ENCODE results near the gene KCNC3.
"Not testable (repeated sequence)": the region's sequence is repeated elsewhere in the genome, so short reads cannot be mapped to it uniquely, and the experiment has no call there.

Gene KCNC3

DNA sequence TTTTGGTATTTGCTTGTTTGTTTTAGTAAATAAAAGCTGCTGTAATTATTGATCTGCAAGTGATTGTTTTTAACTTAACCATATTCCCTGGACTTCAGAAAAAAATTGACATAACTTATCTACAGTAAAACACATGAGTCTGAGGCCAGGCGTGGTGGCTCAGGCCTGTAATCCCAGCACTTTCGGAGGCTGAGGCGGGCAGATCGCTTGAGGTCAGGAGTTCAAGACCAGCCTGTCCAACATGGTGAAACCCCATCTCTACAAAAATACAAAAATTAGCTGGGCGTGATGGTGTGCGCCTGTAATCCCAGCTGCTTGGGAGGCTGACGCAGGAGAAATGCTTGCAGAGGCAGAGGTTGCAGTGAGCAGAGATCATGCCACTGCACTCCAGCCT, 24.3 kb upstream of the KCNC3 start:
- not testable (repeated sequence) for DNase-seq

DNA sequence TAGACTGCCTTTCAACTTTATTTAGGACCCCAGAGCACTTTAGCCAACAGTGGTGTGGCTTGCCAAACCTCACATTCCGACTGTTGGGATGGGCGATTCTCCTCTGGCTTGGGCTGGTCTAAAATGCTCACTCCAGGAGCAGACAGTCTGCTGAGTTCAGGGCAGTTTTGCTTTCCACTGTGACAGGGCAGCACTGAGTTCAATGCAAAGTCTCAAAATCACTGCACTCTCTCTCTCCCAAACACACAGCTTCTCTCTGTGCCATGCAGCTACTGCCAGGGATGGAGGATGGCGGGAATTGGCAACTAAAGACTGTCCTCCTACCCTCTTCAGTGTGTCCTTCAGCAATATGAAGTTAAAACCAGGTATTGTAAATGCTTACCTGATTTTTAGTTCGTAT, 23.1 kb upstream of the KCNC3 start:
- DNase-seq: no peak

DNA sequence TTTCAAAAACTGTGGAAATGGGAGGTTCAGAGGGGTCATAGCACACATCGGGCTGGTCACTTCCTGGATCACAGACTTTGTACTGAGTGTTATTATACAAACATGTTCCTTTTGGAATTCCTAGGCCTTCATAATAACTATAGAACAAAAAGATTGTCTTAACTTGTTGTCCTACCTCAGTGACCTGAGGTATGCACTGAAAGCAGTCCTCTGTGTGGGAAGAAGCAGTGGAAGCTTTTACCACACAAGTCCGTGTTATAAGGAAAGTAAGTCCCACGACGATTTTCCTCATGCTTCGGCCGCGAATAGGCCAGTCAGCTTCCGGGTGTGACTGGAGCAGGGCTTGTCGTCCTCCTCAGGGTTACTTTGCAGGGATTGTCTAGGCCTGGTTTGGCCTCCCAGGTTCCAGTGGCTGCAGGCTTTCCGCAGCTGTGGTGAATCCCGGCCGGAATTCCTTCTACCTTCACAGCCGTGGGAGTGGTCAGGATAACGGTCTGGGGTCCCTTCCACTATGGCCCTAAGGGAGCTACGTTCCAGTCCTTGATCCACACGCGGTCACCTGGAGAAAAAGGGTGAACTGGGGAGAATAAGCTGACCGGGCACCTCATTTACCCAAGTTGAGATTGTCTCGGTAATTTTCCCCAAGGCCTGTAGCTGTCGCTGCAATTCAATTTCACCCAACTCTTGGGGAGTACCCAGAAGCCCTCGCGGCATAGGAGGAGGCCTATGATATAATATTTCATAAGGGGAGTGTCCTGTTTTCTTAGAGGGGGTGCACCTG, 20.3 kb upstream of the KCNC3 start:
- no peak for DNase-seq

DNA sequence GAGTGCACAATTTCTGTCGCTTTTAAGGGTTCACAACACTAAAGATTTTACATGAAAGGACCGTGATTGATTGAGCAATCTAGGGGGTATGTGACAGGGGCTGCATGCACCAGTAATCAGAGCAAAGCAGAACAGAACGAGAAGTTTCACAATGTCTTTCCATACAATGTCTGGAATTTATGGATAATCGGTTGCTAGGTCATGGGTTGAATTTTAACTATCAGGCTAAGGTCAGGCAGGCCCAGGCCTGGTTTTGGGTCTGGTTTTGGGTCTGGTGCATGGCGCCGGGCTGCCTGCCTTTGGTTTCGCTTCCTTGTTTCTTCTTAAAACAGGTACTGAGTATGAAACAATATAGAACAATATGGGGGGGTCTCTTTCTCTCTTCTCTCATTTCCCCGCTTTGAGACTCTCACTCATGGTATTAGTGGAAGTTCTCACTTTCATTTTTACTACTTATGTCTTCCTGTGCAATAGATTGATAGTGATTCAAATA, 18.0 kb upstream of the KCNC3 start:
- DNase-seq: not testable (repeated sequence)

DNA sequence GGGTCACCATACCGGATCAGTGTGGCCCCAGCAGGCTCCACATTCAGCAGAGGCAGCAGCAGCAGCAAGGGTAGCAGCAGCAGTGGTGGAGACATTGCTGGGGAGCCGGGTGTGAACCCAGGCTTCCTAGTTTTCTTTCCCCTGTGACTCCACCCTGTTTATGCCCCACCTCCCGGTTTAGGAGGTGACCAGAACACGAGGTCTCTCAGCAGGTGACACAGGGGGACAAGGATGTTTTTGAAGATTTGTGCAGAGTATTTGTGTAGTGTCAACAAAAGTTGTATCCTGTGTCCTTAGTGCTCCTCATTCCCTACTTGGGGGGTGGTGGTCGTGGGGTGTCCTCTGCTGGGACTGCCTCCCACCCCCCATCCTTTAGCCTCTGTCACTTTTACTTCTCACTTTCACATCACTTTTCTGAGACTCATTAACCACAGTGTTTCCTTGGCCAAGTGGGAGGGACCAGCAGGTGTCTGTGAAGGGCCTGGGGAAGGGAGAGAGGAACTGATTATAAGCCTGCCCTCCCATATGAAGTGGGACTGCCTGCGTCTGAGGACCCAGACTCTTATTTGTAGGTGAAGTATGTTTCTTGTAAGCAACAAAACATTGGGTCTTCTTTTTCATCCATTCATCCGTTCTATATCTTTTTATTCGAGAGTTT, 15.6 kb upstream of the KCNC3 start:
- DNase-seq: no peak

DNA sequence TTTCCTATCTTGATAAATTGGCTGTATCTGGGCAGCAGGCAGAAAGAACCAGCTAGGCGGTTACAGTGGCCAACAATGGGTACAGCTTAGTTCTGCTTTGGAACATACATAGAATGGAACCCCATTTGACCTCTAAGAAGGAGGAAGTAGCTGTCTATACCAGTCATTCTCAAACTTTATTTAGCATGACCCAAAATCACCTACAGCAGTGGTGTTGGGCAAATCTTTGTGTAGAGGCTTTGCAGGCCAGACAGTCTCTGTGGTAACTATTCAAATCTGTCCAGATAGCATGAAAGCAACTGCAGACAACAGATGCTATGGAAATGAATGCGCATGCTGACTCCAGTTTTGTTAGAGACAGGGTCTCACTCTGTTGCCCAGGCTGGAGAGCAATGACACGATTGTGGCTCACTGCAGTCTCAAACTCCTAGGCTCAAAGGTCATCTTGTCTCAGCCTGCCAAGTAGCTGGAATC, 12.0 kb upstream of the KCNC3 start:
- no peak for DNase-seq

DNA sequence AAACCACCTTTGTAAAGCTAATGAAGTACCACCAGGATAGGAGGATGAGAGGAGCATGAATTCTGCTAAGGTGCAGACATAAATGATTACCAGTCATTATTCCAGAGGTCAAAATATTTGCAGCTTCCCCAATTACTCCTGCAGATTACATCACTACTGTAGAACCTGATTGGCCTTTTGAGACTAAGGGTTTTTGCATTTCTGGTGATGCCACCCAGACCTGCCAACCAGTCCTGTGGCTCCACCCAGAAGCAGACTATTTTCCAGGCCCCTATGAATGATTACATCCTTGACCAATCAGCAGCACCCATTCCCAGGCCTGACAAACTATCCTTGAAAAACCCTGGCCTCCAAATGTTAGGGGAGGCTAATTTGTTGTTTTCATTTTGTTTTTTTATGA, 11.2 kb upstream of the KCNC3 start:
- DNase-seq: no peak

DNA sequence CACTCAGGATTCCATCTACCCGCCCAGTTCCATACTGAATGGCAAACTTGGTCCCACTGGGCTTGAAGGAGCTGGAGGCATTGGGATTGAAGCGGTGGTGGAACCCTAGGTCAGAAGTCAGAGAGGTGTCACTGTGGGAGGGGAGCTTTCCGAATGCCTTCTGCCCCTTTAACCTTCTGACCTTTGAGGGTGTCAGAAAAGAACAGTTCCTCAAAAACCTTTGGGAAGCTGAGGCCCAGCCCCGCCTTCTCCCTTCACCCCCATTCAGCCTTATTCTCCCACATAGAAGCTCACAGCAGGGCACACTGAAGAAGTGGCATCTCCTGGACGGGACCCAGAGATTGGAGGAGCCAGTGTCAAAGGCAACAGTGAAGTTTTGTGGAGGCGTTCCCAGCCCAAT, 7.9 kb upstream of the KCNC3 start:
- DNase-seq: not testable (repeated sequence)

DNA sequence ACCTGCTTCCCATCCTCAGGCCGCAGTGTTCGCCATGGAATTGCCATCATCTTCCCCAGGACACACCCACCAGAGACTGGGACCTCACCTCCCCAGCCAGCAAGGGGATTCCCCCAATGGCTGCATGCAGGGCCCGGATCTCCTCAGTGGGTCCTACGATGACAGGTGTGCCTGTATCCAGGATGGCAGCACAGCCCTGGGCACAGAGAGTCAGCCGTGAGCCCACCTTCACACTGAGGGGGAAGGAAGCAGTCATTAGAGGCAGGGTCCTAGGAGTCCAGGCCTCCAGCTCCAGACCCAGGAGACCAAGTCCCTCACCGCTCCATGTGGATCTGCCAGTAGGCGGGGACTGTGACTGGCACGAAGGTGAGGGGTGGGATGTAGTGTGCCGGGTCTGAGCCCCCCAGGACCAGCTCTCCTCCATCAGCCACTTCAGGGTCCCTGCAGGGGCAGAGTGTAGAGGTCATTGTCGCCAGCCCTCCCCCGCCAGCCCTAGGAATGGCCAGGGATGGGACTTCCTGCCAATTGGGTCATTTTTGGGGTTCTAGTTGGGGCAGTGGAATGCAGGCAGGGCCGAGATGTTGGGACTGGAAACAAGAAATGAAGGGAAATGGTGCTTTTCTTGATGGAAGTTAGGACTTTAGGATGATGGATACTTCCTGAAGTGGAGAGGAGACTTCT, 5.7 kb upstream of the KCNC3 start:
- DNase-seq: no peak

DNA sequence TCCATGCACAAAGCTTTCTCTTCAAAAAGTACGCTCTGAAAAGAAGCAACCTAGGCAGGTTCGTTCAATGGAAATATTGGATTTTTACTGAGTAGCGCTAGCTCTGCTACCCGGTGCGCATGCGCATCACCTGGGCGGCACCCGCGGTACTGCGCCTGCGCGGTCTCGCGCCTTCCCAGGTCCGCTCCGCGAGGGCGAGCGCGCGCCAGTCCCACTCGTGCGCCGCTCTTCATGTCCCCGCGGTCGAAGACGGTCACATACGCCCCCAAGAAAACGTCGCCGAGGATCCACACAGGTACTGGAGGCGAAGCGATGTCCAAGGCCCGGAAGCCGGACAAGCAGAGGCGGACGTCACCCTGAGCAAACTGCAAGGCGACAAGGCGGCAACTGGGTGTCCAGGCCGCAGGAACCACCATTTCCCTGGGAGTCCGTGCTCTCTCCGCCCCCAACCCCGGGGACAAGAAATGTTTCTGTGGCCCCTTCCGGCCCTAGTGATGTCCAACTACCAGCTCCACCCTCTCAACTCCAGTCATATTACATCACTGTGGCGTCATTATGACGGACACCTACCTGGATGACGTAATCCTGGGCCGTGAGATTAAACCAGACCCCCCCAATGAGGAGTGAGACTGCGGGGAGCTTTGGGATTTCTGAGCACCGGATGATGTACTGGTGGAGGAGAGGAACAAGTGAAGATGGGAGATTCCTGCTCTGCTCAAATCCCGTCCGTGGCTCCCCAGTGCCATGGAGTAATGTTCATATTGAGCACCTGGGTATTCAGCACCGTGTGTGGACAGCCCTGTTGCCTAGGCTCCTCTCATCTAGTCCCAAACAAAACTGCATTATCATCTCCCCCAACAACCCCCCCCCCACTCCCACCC, 4.8 kb upstream of the KCNC3 start:
- no peak for DNase-seq

DNA sequence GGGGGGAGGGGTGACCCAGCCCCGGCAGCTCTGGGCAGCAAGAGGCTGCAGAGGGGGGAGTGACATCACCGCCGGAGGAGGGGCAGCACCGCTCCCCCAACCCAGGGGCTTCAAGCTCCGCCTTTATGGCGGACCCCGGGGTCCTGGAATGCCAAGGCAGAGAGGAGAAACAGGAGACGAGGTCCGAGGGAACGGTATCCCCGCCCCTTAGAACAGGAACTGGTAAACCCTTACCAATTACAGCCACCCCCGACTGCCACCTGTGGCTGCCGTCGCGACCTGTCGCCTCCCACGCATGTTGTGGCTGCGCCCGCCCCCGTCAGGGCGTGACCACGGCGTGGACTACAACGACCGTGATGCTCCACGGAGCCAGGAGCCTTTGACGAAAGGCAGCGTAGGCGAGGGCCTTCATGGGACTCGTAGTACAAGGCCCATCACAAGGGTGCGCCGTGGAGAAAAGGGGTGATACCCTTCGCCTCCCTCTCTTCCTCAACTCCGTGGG, 4.1 kb upstream of the KCNC3 start:
- no peak for DNase-seq

DNA sequence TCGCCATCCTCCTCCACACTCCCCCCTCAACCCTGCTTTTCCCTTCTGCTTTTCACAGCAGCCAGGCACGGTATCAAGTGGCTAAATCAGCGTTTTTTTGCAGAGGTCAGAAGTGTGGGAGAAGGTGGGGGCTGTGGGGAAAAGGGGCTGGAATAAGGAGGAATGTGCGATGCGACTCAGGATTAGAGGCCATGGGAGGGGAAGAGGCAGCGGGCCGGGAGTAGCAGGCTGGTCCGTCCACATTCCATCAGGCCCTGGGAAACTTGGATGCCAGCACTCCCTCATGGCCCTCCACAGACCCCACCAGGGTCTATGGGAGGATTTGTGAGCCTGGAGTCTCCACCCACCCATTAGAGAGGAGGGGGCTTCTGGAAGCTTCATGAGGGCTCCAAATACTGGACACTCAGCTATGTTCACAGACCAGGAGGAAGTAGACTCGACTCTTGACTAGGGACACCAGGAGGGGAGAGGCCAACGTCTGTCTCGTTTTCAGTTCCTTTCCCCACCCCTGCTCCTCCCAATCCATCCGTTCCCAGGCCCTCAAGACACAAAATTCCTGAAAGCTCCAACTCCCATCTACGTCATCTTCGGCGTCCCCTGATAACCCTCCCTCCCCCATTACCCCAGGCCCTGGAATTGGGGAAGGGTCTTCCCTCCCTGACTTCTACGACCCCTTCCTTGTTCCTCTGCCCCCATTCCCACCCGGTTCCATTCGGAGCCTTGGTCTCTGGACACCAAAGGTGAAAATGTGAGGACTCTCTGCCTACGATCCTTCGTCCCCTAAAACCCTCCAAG, 3.3 kb upstream of the KCNC3 start:
- DNase-seq: no peak

DNA sequence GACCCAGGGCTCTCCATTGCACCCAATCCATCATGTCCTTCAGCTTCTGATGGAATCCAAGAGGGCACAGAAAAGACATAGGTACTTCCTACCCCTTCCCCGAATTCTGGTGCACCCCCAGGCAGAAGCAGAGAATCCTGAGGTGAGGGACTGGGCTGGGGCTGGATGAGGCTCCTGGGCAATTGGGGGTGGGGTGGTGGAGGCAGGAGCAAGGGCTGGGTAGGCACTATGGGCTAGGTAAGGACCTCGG, 2.7 kb upstream of the KCNC3 start:
- DNase-seq: no peak

DNA sequence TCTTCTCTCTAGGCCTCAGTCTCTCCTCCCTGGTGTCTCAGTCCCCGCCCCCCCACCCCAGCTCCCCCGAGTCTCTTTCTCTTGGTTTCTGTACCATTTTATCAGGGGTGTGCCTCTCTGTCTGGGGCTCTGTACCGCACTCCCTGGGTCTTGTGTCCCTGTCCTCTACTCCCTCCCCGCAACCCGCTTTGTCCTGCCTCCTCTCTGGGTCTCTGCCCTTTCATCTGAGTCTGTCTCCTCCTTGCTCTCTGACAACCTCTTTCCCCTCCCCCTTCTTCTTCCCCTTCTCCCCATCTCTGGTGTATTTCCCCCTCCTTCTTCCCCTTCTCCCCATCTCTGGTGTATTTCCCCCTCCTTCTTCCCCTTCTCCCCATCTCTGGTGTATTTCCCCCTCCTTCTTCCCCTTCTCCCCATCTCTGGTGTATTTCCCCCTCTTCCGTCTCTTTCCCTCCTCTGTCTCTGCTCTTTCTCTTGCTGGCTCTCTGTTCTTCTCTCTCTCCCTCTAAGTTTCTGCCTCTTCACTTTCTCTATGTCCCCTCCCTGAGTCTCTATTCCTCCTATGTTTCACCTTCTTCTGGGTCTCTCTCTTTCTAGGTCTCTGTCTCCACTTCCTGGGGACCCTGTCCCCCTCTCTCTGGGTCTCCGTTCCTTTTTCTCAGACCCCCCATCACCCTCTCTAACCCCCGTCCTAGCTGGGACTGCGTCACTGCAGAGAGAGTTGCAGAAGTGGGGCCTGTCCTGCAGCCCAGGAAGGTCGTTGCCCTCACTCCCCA, 2.2 kb upstream of the KCNC3 start:
- DNase-seq: no peak

DNA sequence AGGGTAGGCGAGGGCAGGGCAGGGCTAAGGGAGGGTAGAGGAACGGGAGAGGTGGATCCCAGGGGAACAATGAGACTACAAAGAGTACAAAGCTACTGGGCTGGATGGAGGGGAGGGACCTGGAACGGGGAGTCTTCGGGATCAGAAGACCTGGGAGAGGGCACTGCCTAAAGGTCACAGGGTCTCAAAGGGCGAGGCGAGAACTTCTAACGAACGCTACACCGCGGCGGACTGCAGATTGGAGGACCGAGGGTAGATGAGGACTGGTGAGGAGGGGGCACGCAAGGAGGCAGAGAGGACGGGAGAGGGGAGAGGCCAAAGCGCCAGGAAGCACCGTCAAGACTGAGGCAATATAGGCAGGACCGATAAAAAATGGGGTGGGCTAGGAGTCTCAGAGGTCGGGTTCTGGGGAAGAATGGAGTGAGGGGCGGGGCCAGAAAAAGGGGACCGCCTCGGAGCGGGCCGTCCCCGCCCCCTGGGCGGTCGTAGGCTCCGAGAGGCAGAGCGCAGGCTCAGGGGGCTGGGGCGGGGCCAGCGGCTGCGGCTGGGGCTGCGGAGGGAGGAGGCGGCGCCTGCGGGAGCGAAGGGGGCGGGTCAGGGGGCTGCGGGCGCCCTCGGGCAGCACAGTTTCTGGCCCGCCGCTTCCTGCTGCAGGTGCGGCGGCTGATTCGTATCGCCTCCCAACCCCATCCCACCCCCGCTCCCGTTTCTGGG, 1.3 kb upstream of the KCNC3 start:
- DNase-seq: peak; percentile 92

DNA sequence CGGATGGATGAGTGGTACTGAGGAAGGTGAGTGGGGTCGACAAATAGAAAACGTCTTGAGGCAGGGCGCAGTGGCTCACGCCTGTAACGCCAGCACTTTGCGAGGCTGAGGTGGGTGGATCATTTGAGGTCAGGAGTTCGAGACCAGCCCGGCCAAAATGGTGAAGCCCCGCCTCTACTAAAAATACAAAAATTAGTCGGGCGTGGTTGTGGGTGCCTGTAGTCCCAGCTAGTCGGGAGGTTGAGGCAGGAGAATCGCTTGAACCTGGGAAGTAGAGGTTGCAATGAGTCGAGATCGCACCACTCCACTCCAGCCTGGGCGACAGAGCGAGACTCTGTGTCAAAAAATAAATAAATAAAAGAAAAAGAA, 733 bp upstream of the KCNC3 start:
- not testable (repeated sequence) for DNase-seq

DNA sequence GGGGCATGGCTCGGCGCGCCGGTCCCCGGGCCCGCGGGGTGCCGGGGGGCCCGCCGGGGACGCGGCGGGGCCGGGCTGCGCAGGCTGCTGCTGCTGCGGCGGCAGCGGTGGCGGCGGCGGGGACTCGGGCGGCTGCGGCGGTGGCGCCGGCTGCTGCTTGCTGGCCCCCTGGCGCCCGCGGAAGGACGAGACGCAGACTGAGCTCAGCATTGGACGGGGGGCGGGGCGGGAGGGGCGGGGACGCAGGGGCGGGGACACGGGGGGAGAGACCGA, 368 bp downstream of the KCNC3 start:
- no peak for DNase-seq

DNA sequence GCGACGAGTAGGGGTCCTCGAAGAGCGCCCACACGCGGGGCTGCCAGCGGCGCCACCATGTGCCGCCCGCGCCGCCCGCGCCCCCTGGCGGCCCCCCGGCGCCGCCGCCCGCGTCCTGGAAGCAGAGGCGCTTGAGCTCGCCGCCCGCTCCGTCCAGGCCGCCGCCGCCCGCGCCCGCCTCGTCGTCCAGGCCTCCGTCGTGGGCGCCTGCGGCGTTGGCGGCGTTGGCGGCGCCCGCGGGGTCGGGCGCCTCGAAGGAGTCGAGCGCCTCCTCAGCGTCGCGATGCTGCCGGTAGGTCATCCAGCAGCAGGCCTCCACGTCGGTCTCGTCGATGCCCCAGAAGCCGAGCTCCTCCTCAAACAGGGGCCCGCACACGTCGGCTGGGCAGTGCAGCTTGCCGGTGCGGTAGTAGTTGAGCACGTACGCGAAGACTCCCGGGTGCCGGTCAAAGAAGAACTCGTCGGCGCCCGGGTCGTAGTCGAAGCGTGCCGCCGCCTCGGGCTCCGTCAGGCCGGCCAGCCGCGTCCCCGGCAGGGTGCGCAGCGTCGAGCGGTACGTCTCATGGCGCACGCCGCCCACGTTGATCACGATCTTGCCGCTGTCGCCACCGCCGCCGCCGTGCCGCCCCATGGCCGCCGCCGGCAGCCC, 829 bp downstream of the KCNC3 start:
- DNase-seq: no peak

DNA sequence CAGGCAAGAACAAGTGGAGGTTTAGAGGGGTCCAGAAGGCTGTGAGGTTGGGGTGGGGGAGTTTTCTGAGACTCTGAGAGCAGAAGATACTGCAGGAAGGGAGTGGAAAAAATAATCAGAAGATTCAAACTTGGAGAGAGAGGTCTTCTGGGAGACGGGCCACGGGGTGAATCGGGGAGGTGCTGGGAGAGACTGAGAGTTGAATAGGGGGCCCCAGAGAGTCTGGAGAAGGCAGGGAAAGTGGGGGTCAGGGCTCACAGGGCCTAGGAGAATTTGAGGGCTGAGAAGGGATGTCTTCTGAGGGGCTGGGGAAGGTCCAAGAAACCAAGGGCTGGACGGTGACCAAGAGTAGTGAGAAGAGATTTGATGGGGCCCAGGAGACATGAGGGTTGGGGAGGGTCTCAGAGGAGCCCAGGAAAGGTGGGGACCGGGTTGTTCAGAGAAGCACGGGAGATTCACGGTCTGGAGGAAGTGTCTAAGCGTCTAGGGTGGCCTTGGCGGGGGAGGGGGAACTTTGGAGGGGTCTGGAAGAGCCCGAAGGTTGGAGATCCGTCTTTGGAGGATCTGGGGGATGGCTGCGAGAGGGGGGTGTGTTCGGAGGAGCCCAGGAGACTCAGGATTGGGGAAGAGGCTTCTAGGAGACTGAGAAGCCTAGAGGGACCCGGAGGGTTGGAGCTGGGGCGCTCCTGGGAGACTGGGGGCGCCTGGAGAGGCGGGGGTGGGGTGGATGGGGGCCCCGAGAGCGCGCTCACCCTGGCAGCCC, 1.5 kb downstream of the KCNC3 start:
- no peak for DNase-seq

DNA sequence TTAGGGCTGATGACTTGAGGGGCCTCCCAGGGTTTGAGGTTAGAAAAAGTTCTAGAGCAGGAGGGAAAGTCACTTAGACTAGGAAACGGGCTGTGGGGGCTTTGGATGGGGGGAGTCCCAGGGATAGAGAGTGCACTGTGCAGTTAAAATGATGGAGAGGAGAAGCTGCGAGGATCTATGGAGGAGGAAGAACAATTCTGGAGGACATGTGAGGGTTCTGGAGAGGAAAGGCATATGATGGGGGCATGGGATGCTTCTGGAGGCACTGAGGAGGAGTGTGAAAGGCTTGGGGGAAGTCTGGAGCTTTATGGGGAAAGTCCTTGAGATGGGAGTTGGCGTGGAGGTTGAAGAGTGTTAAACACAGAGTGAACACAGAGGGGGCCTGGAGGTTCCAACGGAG, 2.2 kb downstream of the KCNC3 start:
- DNase-seq: no peak
